Right lung (tissue), 5 donors: Measurements from ENCODE around the gene ATPAF1. TPM values are rescaled to one million over a fixed set of nuclear protein-coding genes. Genes with fewer than 3 reads are reported as not detected.

ENCODE experiments used
- DNase-seq, 2 donors: peaks; one replicate each; pipeline ENCODE4 v3.0.0-alpha.2; 2013
- polyA plus RNA-seq, 5 donors: library from polyadenylated mRNA; unstranded; fragments of 120-200 nt; gene quantifications; one replicate each; pipeline versions ENCODE4 v1.2.1 to v1.2.3, GENCODE V29; 2013; ENCODE audit warnings: inconsistent platforms in 1 of 5, low replicate concordance in 1 of 5; ENCODE audit not compliant: insufficient read length in 5 of 5, insufficient read depth in 1 of 5

The ATPAF1 gene
- polyA plus RNA-seq, 5 donors = 60.6 to 86.6 (median 77.6) TPM

DNA sequence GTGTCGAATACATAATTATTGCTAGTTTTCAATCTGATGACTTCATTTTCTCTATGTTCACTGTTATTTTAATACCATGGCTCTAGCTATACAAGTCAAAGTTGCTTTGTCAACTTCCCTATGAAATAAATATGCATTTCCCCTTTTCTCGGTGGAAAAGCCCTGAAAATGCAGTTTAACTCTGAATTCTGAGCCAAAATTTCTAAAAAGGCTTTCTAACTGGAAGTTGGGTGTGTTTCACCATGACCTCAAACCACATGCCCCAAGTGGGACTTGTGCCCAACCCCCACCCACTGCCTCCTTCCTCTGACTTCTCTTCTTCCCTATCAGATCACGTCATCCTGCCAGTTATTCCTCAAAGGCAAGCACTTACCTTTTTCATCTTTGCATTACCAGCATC, 73.0 kb downstream of the ATPAF1 start:
- no peak for DNase-seq

DNA sequence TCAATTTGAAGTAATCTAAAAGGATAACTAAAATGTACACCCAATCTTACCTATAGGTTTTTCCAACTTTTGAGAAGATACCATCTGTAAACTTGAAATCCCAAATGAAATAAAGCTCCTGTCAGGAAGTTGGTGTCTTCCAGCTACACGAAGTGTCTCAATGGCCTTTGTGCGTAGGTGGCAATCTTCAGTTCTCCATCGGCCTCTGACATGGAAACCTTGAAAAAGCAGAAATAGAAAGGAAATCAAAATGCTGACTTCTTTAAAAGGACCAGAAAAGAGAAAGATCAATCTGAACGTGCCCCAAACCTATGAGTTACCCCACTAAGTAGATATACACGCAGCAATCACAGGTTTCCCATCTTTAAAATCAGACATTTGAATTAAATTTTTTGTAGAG, 74.1 kb downstream of the ATPAF1 start:
- DNase-seq = no peak

DNA sequence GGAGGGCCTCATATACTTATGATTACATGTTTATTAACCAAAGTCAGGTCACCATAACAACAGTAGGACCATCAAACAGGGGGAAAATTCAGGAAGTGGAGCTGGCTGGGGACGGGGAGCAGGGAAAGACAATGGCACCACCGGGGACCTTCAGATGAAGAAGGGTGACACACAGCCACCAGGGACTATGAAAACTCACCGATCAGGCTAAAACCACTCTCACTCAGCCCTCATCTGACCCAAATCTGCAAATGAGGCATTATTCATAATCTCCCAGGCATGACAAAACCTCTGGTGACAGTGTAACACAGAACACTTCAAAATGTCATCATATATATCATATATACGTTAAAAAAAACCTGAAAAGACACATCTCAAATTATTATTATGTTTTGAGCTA, 75.3 kb downstream of the ATPAF1 start:
- no peak for DNase-seq

DNA sequence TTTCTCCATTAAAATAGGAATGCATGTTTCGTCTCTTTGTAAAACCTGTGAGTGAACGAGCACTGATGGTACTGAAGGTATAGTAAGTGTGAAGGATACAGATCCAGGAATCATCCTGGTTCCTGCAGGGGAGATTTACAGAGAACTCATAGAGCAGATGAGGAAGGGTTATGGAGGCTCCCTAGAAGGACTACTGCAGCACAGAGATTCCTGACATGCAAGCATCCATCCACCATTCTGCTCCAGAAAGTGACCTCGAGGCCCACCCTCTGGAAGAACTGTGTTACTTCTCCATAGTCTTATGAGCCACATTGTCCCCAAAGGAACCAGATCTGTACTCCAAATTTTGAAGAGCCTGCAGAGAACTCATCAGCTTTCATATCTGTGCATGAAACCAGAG, 78.6 kb downstream of the ATPAF1 start:
- DNase-seq = no peak

DNA sequence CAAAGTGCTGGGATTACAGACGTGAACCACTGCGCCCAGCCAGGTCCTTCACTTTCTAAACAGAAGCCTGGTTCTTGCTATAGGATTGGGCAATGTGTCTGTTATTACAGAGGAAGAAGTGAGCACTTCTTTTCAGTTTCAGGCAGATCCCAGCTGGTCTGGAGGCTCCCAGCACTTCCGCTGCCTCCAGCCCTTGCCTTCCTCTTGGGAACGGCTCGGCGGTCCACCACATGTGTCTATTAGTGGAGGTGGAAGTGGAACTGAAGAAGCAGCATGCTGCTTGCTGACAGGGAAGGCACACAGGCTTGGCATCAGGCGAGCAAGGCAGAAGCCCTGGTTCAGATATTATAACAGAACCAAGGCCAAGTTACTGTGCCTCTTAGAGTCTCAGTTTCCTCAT, 81.1 kb downstream of the ATPAF1 start:
- no peak for DNase-seq

DNA sequence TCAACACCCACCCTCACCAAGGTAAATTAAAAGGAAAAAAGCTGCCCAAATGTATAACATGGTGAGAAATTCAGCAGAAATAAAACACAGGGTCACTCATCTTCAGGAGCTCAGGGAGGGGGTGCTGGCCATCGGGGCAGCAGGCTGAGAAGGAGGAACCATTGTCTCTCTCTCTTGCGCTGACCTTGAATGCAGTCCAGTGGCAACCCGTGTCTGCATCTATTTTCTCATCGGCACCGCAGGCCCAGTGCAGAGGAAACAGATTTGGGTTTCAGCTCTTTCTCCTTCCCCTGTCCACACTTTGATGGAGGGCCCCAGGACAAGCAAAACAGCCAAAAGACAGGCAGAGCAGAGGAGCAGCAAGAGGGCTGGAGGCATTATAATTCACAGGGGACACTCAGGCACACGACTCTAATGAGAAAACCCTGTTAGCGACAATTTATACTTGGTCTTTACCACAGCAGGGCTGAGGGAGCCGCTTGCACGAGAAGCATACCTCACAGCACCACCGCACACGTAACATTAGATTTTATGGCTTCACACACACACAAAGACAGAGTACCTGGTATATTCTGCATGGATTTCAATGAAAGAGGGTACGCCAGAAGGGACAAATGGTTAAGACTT, 82.7 kb downstream of the ATPAF1 start:
- DNase-seq = no peak

DNA sequence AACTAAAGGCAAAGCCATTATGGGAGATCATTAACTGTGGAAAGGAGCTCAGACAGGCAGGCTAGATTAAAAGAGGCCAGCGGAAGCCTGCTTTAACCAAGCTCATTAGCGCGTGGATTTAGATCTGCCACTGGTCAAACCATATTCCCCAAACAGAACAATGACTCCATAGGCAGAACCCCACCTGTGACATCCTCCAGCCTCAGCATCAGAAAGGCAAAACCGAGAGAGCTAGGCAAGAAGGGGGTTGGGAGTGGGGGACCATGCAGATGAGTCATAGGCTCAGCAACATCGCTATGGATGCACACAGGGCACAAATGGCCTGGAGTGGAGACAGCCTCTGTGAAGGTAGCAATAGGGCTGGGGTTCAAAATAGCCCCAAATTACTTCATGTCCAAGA, 84.7 kb downstream of the ATPAF1 start:
- no peak for DNase-seq

DNA sequence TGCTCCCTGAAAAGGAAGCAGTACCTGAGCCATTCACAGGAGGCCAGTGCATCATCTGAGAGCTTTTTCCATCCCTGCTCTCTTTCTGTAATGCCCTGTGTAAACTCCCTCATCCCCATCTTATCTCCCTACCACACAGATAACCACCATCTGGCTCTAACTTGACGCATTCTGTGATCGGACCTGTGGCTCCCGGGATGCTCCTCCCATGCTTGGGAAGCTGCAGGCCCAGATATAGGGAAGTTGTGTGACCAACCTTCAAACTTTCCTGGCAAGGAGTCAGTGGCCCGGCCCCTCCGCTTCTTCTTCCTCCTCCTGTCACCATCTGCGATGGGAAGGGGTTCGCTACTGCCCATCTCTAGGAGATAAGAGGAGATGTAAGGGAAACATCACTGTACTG, 85.2 kb downstream of the ATPAF1 start:
- DNase-seq = no peak

Other genes with a start within 250 kb of the ATPAF1 start
- under 1 TPM in 3 of 5 donors, not detected in 2; 0.04 to 0.06 (median 0.05) TPM for gene DMBX1, start 178.5 kb downstream of the ATPAF1 start, polyA plus RNA-seq
- gene KNCN, start 116.7 kb downstream of the ATPAF1 start, polyA plus RNA-seq = under 1 TPM in 4 of 5 donors, not detected in 1; 0.08 to 0.30 (median 0.13) TPM
- 10 to 100 TPM; 44.7 to 53.9 (median 48.2) TPM for gene MKNK1, start 64.1 kb downstream of the ATPAF1 start, polyA plus RNA-seq
- gene MOB3C, start 51.6 kb downstream of the ATPAF1 start, polyA plus RNA-seq = 10 to 100 TPM; 16.9 to 21.2 (median 18.1) TPM
- under 1 TPM; 0.20 to 0.86 (median 0.31) TPM for gene TEX38, start 3.5 kb upstream of the ATPAF1 start, polyA plus RNA-seq
- gene EFCAB14, start 50.8 kb upstream of the ATPAF1 start, polyA plus RNA-seq = 100 to 1,000 TPM in 4 of 5 donors, 10 to 100 TPM in 1; 80.1 to 121 (median 116) TPM
- gene CYP4B1, start 130.7 kb upstream of the ATPAF1 start, polyA plus RNA-seq = 1 to 10 TPM; 1.4 to 3.9 (median 2.0) TPM